ENCODE results near the gene LIMD2. TPM values are rescaled to one million over a fixed set of nuclear protein-coding genes. Genes with fewer than 3 reads are reported as not detected.

LIMD2 gene
- total and polyA plus RNA-seq, 2 of the 8 experiments (the other 6 are each of a cell fraction or from before 2014, with no cell fraction given) = 72.0 to 77.2 TPM

- peak overlapping the region; percentile 75 for H3K18ac ChIP-seq (ENCODE audit: extremely low read depth, low read length)
- DNase-seq (ENCODE audit: low read depth in 1 of 2, low spot score in 2 of 2) = no peak
- H3K23ac ChIP-seq (ENCODE audit: insufficient read length) = no peak overlapping the region
- H2BK120ac ChIP-seq (replicated peaks; ENCODE audit: low read depth, low read length) = no peak overlapping the region
- peak overlapping the region; percentile 93; the same call in 1 of the 2 replicates for H4K8ac ChIP-seq (ENCODE audit: extremely low read depth, insufficient read depth, low read length)
- H2AFZ ChIP-seq (ENCODE audit: low read length) = 0 out of 2 replicates have a peak overlapping the region, but pooled peaks have one; percentile 35
- peak overlapping the region; percentile 77 for H4K5ac ChIP-seq (ENCODE audit: insufficient read length, low read depth, low read length)
- H4K20me1 ChIP-seq (replicated peaks in 1 of 2; ENCODE audit: control insufficient read depth in 1 of 2, insufficient read depth in 2 of 2, low read length in 2 of 2) = no peaks in the 10 kb centered on the region
- H3K9ac ChIP-seq (replicated peaks in 1 of 4; ENCODE audit: extremely low read depth in 1 of 4, low read depth in 3 of 4, low read length in 3 of 4) = peak overlapping the region; percentile 5 to 87 (median 72); a peak in 6 of 7 replicates
- H3K4ac ChIP-seq (replicated peaks; ENCODE audit: insufficient read length, low read depth, low read length) = peak overlapping the region; percentile 45
- H2BK20ac ChIP-seq (ENCODE audit: low read length) = no peak overlapping the region
- peak overlapping the region; percentile 89; the same call in 1 of the 2 replicates for H2BK5ac ChIP-seq (ENCODE audit: low read depth, low read length)
- H3K23me2 ChIP-seq (ENCODE audit: low read depth, low read length) = peaks cover 6% of the 10 kb centered on the region
- FAIRE-seq = no peak
- no peak overlapping the region for H2BK15ac ChIP-seq (ENCODE audit: low read length)
- H3K79me2 ChIP-seq (ENCODE audit: control insufficient read depth in 1 of 2, insufficient read depth in 2 of 2, low read length in 2 of 2) = peaks cover 0 to 10% of the 10 kb centered on the region in 2 experiments; a peak in 2 of 4 replicates
- WGBS, 2 experiments (ENCODE audit: extremely low coverage in 1 of 2, insufficient coverage in 1 of 2, insufficient read length in 1 of 2, insufficient replicate concordance in 2 of 2, low coverage in 1 of 2, low lambda C conversion rate in 2 of 2, missing lambda C conversion rate in 1 of 2) = 0% methylated on average over 14 of the region's 14 CpGs; no CpG with 5 or more reads in 1 of the 2 experiments
- peak overlapping the region; percentile 79 for H4K91ac ChIP-seq (replicated peaks; ENCODE audit: insufficient read length, low read length)
- peaks cover 0 to 7% (median 3%) of the 10 kb centered on the region in 4 experiments; a peak in 5 of 8 replicates for H3K36me3 ChIP-seq (ENCODE audit: control insufficient read depth in 2 of 4, insufficient read depth in 4 of 4, low read length in 3 of 4)
- ChIA-PET CTCF (ENCODE audit: partially characterized antibody) (no interaction called here), POLR2A (ENCODE audit: partially characterized antibody) (interaction anchor here (0.5 to 2.0 kb wide), 9 partner anchors 21 to 98 kb away, joined by 3 to 14 read pairs (median 4); partner anchors contain the start of genes CCDC47 and DDX42)
- TF ChIP-seq E2F6 (IDR thresholded peaks at IDR 0.05) (no peak), TCF12 (IDR thresholded peaks at IDR 0.05; ENCODE audit: low read depth, low read length) (no peak), POLR2AphosphoS5 (IDR thresholded peaks at IDR 0.05; ENCODE audit: low read depth, low read length) (no peak), NRF1 (IDR thresholded peaks at IDR 0.05; ENCODE audit: low read depth, low read length) (no peak)
- H3K27ac ChIP-seq (ENCODE audit: low read depth, low read length) = peak overlapping the region; percentile 84
- no peaks in the 10 kb centered on the region for H3K27me3 ChIP-seq (replicated peaks in 1 of 4; ENCODE audit: control insufficient read depth in 3 of 4, extremely low read depth in 1 of 4, insufficient read depth in 3 of 4, low read length in 3 of 4)
- H3K4me2 ChIP-seq (ENCODE audit: insufficient read depth in 1 of 2, low read depth in 2 of 2, low read length in 2 of 2) = peak overlapping the region; percentile 75 to 90
- no peaks in the 10 kb centered on the region for H3K9me3 ChIP-seq (ENCODE audit: insufficient read depth in 2 of 2, low read depth in 1 of 2, low read length in 1 of 2)
- no peaks in the 10 kb centered on the region; the same call in 1 of the 2 replicates for H3K79me1 ChIP-seq (ENCODE audit: low read depth, low read length)
- no peak overlapping the region for H2AK5ac ChIP-seq (ENCODE audit: low read depth, low read length)
- H2BK12ac ChIP-seq (ENCODE audit: low read depth, low read length) = no peak overlapping the region
- peaks cover 0 to 3% (median 0%) of the 10 kb centered on the region in 4 experiments; a peak in 2 of 7 replicates for H3K4me1 ChIP-seq (replicated peaks in 1 of 4; ENCODE audit: control insufficient read depth in 3 of 4, insufficient read depth in 4 of 4, low read length in 3 of 4)
- H3K4me3 ChIP-seq (ENCODE audit: extremely low read depth in 1 of 4, insufficient read depth in 2 of 4, low read depth in 3 of 4, low read length in 4 of 4) = peak overlapping the region; percentile 56 to 95 (median 88)
- no peak overlapping the region for H3K14ac ChIP-seq (ENCODE audit: insufficient read length)
- H3K56ac ChIP-seq (replicated peaks; ENCODE audit: insufficient read length, low read depth, low read length) = peak overlapping the region; percentile 88
Measured at GRCh38 chr17:63741143-63741407, 41.1 kb upstream of the LIMD2 start.
